GM21825 (cell line): ENCODE results near the gene GRIK4.
A peak's percentile ranks its signal among the peaks of the same experiment; 100 is the strongest.
"Not testable (repeated sequence)": the region's sequence is repeated elsewhere in the genome, so short reads cannot be mapped to it uniquely, and the experiment has no call there.

Experiments used
- ATAC-seq: cut with Tn5 transposase; IDR thresholded peaks from one replicate; pipeline ENCODE4 v1.9.1; 2021; ENCODE audit warnings: mild to moderate bottlenecking, moderate library complexity; ENCODE audit not compliant: unreplicated experiment

The GRIK4 gene

DNA sequence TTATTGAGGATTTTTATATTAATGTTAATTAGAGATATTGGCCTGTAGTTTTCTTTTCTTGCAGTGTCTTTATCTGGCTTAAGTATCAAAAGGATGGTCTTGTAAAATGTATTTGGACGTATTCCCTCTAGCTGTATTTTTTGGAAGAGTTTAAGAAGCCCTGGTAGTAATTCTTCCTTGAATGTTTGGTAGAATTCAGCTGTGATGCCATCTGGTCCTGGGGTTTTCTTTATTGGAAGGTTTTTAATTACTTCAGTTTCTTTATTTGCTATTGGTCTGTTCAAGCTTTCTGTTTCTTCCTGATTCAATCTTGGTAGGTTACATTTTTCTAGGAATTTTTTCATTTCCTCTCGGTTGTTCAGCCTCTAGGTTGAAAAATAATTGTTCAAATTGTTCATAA is 257.4 kb downstream of the GRIK4 start:
- no peak for ATAC-seq

DNA sequence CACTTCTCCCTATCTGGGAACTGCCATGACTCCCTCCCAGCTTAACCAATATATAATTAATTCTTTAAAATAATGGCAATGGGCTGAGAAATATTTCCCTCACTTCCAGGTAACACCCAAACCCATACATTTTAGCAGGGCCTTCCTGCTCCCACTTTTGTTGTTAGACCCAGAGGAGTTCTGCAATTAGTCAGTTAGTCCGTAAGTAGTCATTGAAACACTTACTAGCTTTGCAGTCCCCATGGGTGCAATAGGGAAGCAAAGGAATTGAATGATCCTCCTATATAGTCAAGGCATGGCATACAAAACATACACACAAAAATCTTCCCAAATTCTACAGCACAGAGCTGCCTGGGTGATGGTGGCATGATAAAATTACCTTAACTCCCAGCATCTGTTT is 258.4 kb downstream of the GRIK4 start:
- no peak for ATAC-seq

DNA sequence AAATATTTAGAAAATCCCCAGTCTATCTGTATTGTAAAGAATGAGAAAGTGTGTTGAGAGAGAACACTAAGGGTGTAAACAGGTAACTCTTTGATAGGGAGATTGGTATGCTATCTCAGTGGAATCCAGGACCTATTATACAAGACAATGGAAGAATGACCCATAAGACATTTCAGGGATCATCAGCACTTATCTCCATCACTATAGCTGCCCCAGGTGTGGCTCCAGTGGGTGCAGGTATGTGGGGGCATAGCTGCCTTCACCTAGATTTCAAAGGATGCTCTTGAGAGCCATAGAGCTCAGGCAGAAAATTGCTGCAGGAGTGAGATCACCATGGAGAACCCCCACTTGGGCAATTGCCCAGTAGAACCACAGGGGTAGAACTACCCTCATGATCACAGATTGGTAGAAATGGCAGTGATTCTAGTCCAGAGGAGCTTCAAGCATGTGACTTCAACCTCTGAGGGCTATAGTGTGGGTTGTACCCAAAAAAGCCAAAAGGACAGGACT is 260.1 kb downstream of the GRIK4 start:
- no peak for ATAC-seq

DNA sequence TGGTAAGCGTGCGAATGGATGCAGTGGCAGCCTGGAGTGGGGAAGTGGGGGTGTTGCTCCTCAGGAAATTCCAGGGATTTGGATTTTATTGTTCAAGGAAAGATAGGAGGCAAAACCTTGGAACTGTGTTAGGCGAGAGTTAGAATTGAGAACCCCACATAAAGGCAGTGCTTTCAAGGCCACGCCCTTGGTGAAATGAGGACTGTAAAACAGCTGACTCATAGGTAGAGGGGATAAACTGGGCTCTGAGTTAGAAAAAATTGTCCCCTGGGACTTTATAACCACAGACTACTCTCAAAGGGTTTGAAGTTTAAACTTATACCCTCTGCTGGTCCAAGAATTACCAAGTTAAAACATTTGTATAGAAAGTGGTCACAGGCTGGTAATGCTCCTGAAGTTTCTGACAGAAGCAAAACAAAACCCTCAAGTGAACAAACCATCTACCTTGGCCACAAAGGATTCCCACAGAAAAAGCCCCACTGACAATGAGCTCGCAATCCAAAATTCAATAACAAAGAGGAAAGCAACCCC is 262.0 kb downstream of the GRIK4 start:
- peak; percentile 88 for ATAC-seq

DNA sequence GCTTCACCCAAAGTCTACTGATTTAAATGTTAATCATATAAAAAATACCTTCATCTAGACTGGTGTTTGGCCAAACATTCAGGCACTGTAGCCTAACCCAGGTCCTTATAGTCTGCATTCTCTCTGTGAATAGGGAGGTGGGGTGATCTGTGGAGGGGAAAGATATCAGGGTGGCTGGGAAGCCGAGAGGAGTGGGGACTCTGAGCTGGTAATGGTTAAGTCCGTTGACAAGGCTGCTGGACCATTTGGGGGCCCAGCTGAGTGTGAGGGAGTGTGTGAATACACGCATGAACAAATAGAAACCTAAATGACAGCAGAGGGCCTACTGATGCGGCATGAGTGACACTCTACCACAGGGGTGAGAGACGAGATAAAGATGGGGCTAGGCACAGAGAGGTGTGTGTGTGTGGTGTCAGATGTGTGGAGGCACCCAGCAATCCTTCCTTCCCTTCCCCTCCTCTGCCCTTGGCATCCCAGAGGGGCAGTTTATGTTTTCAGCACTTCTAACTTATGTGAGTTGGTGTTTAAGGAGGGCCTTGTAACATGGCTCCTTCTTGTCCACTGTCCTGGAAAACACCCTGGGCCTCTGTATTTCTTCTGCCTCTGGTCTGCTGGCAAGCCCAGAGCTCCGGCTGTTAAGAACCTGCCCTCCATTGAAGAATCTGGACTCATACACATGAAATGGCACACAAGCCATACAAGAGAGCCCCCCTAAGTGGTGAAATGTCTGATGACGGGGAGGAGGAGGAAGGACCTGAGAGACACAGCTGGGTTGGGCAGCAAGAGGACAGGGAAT is 263.2 kb downstream of the GRIK4 start:
- no peak for ATAC-seq

DNA sequence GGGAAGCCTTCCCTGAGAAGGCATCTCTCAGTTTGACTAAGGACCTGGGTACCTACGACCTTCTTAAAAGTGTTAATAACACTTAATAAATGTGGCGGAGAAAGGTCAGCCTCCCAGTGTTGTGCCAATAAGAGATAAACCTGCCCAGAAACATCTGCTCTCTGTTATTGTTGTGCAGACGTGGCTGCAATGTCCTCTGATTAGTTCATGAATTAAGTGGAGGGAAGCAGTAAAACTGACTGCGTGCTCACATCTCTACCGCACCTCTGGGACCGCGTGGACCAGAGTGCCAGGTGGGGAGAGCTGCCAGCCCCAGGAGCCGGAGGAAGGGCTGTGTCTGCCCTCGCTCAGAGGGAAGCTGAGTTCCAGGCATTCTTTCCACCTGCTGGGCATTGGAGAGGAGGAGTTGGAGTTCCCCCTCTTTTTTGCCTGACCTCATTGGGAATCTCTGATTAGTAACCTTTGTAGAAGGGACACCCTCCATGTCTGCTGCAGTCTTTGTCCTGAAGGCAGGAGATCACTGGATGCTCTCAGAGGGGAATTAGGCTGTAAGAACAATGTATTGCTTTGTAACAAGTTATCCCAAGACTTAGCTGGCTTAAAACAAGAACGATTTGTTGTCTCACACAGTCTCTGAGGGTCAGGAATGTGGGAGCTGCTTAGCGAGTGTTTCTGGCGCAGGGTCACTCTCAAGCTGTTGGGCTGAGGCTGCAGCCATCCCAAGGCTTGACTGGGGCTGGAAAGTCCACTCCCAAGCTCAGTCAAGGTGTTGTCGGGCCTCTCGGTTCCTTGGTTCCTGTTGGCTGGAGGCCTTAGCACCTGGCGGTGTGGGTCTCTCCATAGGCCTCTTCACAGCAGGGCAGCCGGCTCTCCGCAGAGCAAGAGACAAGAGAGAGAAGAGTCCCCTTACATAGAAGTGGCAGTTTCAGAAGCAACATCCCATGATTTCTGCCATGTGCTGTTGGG is 264.7 kb downstream of the GRIK4 start:
- ATAC-seq = no peak

DNA sequence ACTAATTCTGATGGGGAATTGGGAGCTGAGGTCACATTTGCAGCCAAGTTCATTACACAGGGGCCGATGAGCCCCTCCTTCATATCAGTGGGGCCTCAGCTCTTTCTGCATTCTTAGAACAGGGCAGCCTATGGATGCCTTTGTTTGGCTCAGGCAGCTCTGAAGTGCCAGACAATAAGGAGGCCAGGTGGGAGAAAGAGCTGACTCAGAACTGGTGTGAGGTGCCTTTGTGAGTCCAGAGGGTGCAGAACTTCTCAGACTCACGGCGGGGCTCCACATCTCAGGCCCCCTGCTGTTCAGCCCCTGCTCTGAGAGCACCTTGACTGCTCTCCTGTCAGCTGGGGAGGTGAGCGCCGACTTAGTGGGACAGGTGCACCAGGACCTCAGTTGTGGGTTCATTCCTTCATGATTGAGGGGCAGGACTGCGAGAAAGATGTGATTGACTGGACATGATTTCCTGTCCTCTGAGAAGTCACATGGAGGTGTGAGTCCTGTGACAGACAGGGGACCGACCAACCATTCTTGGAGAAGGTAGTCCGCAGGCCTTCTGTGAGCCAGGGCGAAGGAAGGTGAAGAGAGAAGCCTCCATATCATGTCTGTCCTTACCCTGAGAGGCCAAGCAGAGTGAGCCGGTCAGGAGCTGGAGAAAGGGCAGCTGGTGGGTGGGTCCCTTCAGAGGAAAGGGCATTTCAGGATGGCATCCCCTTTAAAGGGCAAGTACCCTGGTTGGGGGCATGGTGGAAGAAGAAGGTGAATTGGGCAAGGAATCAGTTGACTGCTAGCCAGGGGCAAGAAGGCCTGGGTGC is 267.3 kb downstream of the GRIK4 start:
- no peak for ATAC-seq

DNA sequence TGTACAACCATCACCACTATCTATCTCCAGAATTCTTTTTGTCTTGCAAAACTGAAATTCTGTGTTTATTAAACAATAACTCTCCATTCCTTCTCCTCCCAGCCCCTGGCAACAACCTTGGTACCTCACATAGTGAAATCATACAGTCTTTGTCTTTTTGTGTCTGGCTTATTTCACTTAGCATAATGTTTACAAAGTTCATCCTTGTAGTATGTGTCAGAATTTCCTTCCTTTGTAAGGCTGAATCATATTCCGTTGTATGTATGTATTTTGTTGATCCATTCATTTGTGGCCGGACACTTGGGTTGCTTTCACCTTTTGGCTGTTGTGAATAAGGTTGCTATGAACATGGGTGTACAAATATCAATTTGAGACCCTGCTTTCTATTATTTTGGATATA is 268.7 kb downstream of the GRIK4 start:
- no peak for ATAC-seq

DNA sequence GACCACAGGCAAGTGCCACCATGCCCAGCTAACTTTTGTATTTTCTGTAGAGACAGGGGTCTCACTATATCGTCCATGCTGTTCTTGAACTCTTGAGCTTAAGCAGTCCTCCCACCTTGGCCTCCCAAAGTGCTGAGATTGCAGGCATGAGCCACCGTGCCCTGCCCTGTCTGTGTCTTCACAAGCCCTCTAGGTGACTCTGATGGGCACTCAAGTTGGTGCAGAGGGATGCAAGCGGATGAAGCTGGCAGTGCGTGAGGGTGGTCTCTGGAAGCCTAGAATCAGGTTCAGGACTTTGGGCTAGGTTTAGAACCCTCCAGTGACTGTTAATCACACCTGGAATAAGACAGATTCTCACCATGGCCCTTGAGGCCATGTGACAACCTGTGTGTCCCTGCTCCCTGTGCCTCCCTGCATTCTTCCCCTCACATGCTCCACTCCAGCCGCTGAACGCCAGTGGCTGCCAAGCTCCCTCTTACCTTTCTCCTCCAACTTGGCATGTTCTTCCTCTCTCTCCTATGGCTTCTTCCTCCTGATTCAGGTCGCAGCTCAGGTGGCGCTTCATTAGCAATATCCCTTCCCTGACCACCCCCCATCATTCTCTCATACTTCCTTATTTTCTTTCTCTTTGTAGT is 270.1 kb downstream of the GRIK4 start:
- ATAC-seq = no peak

DNA sequence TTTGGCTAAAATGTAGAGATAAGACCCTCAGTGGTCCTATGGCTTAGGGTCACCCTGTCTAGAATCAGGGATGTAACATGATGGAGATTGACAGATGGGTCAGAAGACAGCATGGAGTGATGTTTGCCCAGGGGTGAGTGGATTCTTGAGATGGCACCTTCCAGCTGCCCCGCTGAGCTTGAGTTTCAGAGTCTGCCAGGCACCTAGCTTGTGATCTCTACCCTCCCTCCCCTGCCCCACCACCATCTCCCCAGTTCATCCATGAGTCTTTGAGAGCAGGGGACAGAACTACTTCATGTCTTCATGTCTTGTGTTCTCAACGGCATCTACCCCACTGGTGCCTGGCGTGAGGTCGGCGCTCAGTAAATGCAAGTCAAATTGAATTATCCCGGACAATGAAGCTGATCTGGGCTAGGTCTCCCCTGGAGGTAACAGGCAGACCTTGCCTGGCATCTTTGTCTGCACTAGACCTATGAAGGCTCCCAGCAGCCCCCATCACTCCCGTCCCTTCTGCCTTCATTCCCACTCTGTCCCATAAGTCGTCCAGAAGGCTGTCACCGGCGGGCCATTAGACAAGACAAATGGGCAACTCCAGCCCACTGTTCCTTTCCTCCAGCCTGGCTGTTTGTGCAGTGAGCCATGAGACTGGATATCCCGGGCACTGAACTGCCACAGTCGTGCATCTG is 273.2 kb downstream of the GRIK4 start:
- no peak for ATAC-seq

DNA sequence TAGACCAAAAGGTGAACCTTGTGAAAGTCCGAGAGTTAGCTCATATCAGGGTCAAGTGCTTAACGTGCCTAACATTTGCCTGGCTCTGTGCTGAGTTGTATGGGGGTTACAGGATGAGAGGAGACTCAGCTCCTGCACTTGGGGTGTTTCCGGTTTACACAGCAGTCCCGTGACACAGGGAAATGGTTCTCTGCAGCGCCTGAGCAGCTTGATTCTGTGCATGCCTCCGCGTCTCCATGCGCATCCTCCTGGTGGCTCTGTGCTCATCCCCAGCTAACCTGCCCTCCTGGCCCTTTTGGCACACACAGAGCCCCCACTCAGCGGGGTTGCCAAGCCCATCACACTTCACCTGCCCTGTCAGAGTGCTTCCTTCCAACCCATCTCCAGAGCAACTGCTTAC is 274.0 kb downstream of the GRIK4 start:
- no peak for ATAC-seq

DNA sequence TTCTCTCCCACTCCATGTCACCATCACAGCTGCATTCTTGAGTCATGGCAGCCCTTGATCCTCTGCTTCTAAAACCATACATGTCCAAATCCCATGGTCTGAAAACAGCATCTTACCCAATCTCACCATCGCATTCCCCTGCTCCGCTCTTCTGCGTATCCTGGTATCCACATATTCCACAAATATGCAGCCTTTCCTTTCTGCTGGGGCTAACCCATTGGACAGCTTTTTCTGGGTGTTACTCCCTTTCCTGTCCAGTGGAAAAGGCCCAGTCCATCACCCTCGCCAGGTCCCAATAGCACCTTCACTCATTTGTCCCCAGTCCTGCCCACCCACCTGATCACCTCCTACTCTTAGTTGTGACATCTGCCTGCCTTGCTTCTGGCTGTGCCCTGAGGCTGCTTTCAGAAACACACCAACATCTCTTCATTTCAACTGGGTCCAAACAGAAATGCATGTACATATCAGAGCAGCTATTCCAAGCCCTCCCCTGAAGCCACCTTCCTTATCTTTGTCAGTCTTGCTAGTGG is 274.7 kb downstream of the GRIK4 start:
- ATAC-seq = no peak

DNA sequence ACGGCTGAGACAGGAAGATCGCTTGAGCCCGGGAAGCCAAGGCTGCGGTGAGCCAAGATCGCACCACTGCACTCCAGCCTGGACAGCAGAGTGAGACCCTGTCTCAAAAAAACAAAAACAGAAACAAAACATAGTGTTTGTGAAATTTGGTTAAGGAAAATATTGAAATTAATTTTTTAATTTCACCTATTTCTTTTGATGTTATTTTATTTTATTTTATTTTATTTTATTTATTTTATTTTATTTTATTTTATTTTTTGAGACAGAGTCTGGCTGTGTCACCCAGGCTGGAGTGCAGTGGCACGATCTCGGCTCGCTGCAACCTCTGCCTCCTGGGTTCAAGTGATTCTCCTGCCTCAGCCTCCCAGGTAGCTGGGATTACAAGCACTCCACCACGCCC is 275.7 kb downstream of the GRIK4 start:
- not testable (repeated sequence) for ATAC-seq

DNA sequence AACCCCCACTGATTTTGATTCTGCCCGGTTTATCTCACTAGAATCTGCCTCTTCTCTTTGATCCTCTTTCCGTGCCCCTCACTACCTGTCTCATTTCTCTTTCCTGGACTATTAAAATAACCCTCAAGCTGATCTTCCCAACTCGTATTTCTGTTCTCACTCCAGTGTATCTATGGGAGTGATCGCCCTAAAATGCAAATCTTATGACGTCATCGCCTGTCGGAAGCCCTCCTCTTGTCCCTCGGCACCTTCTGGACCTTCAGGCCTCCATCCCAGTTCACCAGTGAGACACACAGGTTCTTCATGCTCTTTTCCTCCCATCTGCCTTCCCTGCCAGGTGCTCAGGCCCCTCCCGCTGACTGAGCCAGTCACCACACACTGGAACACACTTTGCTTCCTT is 277.8 kb downstream of the GRIK4 start:
- no peak for ATAC-seq

DNA sequence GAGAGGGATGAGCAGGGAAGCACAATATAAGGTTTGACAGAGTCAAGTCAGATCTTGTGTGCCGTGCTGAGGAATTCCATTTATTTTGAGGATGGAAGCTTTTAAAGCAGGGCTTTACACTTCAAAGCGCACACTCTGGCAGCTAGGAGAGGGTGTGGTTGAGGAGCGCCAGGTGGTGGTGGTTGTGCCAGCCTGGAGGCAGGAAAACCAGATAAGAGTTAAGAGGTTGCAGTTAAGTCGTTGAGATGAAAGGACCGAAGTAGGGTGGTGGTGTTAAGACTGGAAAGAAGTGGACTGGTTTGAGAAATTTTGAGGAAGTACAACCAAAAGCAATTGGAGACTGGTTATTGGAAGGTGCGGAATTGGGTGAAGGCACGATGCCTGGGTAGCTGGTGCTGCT is 280.8 kb downstream of the GRIK4 start:
- no peak for ATAC-seq

DNA sequence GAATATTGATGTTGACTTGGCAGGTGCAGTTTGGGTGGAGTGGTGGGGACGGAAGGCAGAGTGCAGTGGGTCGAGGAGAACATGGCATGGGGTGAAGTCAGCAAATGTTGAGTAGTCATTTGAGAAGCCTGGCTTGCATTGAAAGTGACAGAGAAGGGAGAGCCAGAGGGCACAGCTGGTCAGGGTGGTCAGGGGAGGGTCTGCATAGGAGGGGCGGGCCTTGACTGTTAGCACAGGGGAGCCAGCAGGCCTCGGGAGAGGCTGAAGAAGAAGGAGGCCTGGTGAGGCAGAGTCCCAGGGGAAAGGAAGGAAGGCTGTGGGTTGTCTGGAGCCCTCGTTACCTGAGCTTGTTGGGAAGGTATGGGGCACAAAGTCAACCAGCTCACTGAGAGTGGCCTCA is 281.6 kb downstream of the GRIK4 start:
- ATAC-seq = no peak

DNA sequence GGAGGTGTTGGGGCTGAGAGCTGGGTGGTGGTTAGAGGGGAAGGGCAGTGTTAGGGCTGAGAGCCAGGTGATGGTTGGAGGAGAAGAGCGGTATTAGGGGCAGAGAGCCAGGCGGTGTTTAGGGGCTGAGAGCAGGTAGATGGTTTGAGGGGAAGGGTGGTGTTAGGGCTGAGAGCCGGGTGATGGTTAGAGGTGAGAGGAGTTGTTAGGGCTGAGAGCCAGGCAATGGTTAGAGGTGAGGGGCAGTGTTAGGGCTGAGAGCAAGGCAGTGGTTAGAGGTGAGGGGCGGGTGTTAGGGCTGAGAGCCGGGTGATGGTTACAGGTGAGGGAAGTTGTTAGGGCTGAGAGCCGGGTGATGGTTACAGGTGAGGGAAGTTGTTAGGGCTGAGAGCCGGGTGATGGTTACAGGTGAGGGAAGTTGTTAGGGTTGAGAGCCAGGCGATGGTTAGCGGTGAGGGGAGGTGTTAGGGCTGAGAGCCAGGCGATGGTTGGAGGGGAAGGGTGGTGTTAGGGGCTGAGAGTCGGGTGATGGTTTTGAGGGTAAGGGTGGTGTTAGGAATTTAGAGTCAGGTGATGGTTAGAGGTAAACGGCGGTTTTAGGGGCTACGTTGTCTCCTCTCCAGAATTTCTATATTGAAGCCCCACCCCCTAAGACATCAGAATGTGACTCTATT is 282.4 kb downstream of the GRIK4 start:
- no peak for ATAC-seq

DNA sequence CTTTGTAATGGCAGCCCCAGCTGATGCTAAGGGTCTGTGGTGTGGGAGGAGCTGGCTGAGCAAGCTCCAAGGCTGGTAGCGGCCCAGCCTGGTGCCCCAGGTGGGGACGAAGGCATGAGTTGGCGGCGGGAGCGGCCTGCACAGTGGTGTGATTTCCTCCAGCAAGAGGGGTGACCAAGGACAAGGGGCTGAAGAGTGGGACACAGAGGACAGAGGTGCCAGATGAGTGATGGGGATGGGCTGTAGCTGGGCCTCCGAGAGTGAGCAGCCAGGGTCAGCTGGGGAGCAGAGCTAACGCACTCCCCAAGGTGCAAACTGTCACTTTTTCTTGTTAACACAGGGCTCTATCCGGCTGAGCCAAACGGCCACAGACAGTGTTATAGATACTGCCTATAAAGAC is 283.2 kb downstream of the GRIK4 start:
- ATAC-seq = no peak

DNA sequence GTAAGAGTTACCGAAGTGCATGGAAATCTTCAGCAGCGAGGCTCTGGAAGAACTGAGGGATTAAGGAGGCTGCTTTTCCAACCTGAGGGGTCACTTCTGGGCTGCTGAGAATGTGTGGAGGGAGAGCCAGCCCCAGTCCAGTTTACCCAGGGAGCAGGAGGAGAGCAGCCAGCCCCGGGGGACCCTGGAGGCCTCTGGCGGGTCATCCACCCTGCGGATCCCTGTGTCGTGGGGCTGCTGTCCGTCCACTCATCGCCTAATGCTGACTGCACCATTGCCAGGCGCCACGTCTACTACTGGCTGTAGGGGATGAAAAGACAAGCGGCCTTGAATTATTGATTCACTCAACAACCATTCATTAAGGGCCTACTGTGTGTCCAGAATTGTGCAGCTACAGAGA is 283.6 kb downstream of the GRIK4 start:
- ATAC-seq = no peak
